K562 (cell line): ENCODE results near the gene SLC12A9. TPM values are rescaled to one million over a fixed set of nuclear protein-coding genes. Genes with fewer than 3 reads are reported as not detected.
A peak's percentile ranks its signal among the peaks of the same experiment; 100 is the strongest.

Experiments used
- BRD9 ChIP-seq: fragments of 450-650 bp; IDR thresholded peaks from 2 replicates; pipeline ENCODE4 v1.6.1; 2018; ENCODE audit warnings: low read depth; ENCODE audit not compliant: partially characterized antibody
- CREBBP ChIP-seq: IDR thresholded peaks from one replicate; pipeline ENCODE4 v1.6.1; 2012; ENCODE audit warnings: low read depth, mild to moderate bottlenecking, control low read depth, inconsistent platforms, low read length
- CSDE1 ChIP-seq, 2 experiments: fragments of 450-650 bp; IDR thresholded peaks; 2 replicates each; pipeline ENCODE4 v1.6.1; 2016; ENCODE audit warnings: mild to moderate bottlenecking in 1 of 2
- CXXC5 ChIP-seq: fragments of 250-450 bp; sonication (Bioruptor Pico); IDR thresholded peaks from 2 replicates; pipeline ENCODE4 v1.8.0; 2022; ENCODE audit warnings: inconsistent platforms, mild to moderate bottlenecking, moderate library complexity
- DNMT1 ChIP-seq: fragments of 450-650 bp; IDR thresholded peaks from 2 replicates; pipeline ENCODE4 v1.6.1; 2016; ENCODE audit warnings: antibody characterized with exemption, mild to moderate bottlenecking
- ELF2 ChIP-seq: fragments of 250-450 bp; sonication (Bioruptor Pico); IDR thresholded peaks from 2 replicates; pipeline ENCODE4 v1.5.0; 2021; ENCODE audit warnings: mild to moderate bottlenecking
- HDAC3 ChIP-seq: fragments of 450-650 bp; IDR thresholded peaks from 2 replicates; pipeline ENCODE4 v1.6.1; 2018; ENCODE audit warnings: borderline replicate concordance, mild to moderate bottlenecking, moderate library complexity; ENCODE audit not compliant: partially characterized antibody
- KLF10 ChIP-seq: fragments of 250-450 bp; sonication (Bioruptor Pico); IDR thresholded peaks from 2 replicates; pipeline ENCODE4 v1.6.1; 2021; ENCODE audit warnings: matching md5 sums
- KLF16 ChIP-seq: IDR thresholded peaks from 2 replicates; pipeline ENCODE4 v1.6.1; 2016; ENCODE audit warnings: antibody characterized with exemption
- NRF1 ChIP-seq, 2 experiments: fragments of 450-650 bp; IDR thresholded peaks in 1 of 2; conservative IDR thresholded peaks in 1 of 2; 2 replicates each; pipeline ENCODE4 v1.6.1; 2014; ENCODE audit warnings: mild to moderate bottlenecking in 2 of 2
- PCBP2 ChIP-seq: fragments of 200-400 bp; formaldehyde crosslinking; IDR thresholded peaks from 2 replicates; pipeline ENCODE4 v1.6.1; 2018; ENCODE audit warnings: low read length, low read depth, mild to moderate bottlenecking, moderate library complexity; ENCODE audit not compliant: poor library complexity, severe bottlenecking
- POU5F1 ChIP-seq: fragments of 150-350 bp; IDR thresholded peaks from 2 replicates; pipeline ENCODE4 v1.6.1; 2014; ENCODE audit warnings: borderline replicate concordance, low read length, low read depth, mild to moderate bottlenecking; ENCODE audit not compliant: partially characterized antibody
- SIRT6 ChIP-seq: IDR thresholded peaks from one replicate; pipeline ENCODE4 v1.6.1; 2012; ENCODE audit warnings: low read depth, mild to moderate bottlenecking, control low read depth, inconsistent platforms, low read length, moderate library complexity
- SMARCE1 ChIP-seq: fragments of 450-650 bp; IDR thresholded peaks from 2 replicates; pipeline ENCODE4 v1.7.1; 2016; ENCODE audit warnings: mild to moderate bottlenecking
- SNRNP70 ChIP-seq: fragments of 200-400 bp; formaldehyde crosslinking; optimal IDR thresholded peaks from 2 replicates; pipeline ENCODE3; 2017; ENCODE audit warnings: low read depth, low read length
- SRSF1 ChIP-seq: fragments of 200-400 bp; formaldehyde crosslinking; IDR thresholded peaks from 2 replicates; pipeline ENCODE4 v1.6.1; 2017; ENCODE audit warnings: mild to moderate bottlenecking, low read depth, low read length, moderate library complexity
- STAT5A ChIP-seq: IDR thresholded peaks from 2 replicates; pipeline ENCODE4 v1.6.1; 2012; ENCODE audit warnings: low read length, inconsistent platforms, borderline replicate concordance
- TAF15 ChIP-seq: fragments of 200-400 bp; formaldehyde crosslinking; IDR thresholded peaks from 2 replicates; pipeline ENCODE4 v1.6.1; 2017; ENCODE audit warnings: mild to moderate bottlenecking, low read depth, low read length, moderate library complexity
- TBL1XR1 ChIP-seq, 2 experiments: IDR thresholded peaks; 2 replicates each; pipeline ENCODE4 v1.6.1; 2012; ENCODE audit warnings: improper control_type of control experiment in 2 of 2, low read length in 2 of 2, mild to moderate bottlenecking in 1 of 2
- ZBTB1 ChIP-seq: sonication (generic); formaldehyde crosslinking; IDR thresholded peaks from 2 replicates; pipeline ENCODE4 v1.8.1; 2023; ENCODE audit warnings: missing genetic modification reagents, low read depth, mild to moderate bottlenecking, borderline replicate concordance
- ZNF316 ChIP-seq: fragments of 450-650 bp; IDR thresholded peaks from 2 replicates; pipeline ENCODE4 v1.6.1; 2016
- ZNF347 ChIP-seq: fragments of 450-650 bp; formaldehyde crosslinking; IDR thresholded peaks from 2 replicates; pipeline ENCODE4 v1.4.0; 2020; ENCODE audit warnings: low read depth, mild to moderate bottlenecking, moderate library complexity
- ZNF551 ChIP-seq: fragments of 250-450 bp; sonication (Bioruptor Pico); IDR thresholded peaks from 2 replicates; pipeline ENCODE4 v1.5.0; 2021; ENCODE audit warnings: mild to moderate bottlenecking, moderate library complexity
- polyA plus RNA-seq, 8 experiments: library from polyadenylated mRNA; depleted of rRNA in 4 of 8; stranded (reverse) in 5 of 8; unstranded in 3 of 8; fragments of >200 nt; fragmentation: Nextera tagmentation in 2 of 8; fragmentation: Illumina TruSeq in 1 of 8; extraction: Ambion mirVana in 2 of 8; extraction: Trizol in 1 of 8; gene quantifications; 2 replicates each; pipeline versions ENCODE4 v1.2.1 to v1.2.3, GENCODE V29; 2011 to 2014; ENCODE audit warnings: inconsistent platforms in 1 of 8, missing spikeins in 1 of 8
- total RNA-seq, 7 experiments: library from RNA; depleted of rRNA in 6 of 7; stranded (reverse); fragments of >200 nt in 6 of 7; fragmentation: Illumina TruSeq in 2 of 7; extraction: Trizol in 2 of 7; gene quantifications; 2 replicates each; pipeline versions ENCODE4 v1.2.1 to v1.2.3, GENCODE V29; 2011 to 2021; ENCODE audit warnings: low replicate concordance in 1 of 7
- TF ChIP-seq, protein P1 (sequence below): fragments of 250-450 bp; sonication (Bioruptor Pico); IDR thresholded peaks from 2 replicates; pipeline ENCODE4 v1.5.0; 2022; ENCODE audit warnings: mild to moderate bottlenecking
- TF ChIP-seq, protein P2 (sequence below): IDR thresholded peaks from 2 replicates; pipeline ENCODE4 v1.6.1; 2014; ENCODE audit warnings: antibody characterized with exemption
- TF ChIP-seq, protein P3 (sequence below): fragments of 250-450 bp; sonication (Bioruptor Pico); IDR thresholded peaks from 2 replicates; pipeline ENCODE4 v1.8.0; 2021; ENCODE audit warnings: moderate library complexity, mild to moderate bottlenecking, inconsistent platforms

The SLC12A9 gene
- total and polyA plus RNA-seq, 9 of the 15 experiments (the other 6 are each of a cell fraction or from before 2014, with no cell fraction given), result 0.06 to 20.2 (median 10.7) TPM

DNA sequence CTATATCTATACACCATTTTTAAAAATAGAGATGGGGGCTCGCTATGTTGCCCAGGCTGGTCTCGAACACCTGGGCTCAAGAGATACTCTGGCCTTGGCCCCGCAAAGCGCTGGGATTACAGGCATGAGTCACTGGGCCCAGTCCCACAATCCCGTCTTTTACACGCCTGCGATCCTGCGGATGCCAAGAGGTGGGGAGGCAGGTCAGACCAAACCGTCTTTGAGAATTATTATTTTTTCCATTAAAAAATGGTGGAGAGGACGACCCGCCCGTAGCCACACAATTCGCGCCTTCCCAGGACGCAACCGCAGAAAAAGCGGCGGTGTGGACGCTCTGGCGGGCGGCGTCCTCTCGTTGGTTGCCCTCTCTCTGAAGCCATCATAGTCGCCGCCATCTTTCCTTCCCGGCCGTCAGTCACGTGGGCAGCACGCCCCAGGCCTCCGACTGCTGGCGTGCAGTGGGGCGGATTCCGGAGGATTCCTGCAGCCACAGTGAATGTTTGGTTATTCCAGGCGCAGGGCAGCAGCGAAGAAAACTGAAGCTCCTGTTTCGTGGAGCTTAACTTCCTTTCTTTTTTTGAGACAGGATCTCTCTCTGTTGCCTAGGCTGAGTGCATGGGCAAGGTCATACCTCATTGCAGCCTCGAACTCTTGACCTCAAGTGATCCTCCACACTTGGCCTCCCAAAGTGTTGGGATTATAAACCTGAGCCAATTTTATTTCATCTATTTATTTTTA is 15.2 kb upstream of the SLC12A9 start (continued):
- TF ChIP-seq, protein P1, sequence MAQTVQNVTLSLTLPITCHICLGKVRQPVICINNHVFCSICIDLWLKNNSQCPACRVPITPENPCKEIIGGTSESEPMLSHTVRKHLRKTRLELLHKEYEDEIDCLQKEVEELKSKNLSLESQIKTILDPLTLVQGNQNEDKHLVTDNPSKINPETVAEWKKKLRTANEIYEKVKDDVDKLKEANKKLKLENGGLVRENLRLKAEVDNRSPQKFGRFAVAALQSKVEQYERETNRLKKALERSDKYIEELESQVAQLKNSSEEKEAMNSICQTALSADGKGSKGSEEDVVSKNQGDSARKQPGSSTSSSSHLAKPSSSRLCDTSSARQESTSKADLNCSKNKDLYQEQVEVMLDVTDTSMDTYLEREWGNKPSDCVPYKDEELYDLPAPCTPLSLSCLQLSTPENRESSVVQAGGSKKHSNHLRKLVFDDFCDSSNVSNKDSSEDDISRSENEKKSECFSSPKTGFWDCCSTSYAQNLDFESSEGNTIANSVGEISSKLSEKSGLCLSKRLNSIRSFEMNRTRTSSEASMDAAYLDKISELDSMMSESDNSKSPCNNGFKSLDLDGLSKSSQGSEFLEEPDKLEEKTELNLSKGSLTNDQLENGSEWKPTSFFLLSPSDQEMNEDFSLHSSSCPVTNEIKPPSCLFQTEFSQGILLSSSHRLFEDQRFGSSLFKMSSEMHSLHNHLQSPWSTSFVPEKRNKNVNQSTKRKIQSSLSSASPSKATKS (CRISPR knock-in tag), result no peak
- TF ChIP-seq BRD9 (peak; percentile 72), TBL1XR1 (IDR thresholded peaks at IDR 0.05; ENCODE audit: low read length in 2 of 2) (no peak), ZNF347 (no peak), CREBBP (no peak), NRF1 (conservative IDR thresholded peaks at IDR 0.05 in 1 of 2, IDR thresholded peaks at IDR 0.05 in 1 of 2) (peak; percentile 70 to 74), SMARCE1 (peak; percentile 61), SIRT6 (no peak), STAT5A (no peak; the same call in 1 of the 2 replicates), ELF2 (CRISPR knock-in tag) (no peak; the same call in 1 of the 2 replicates), KLF16 (no peak), KLF10 (no peak), TAF15 (no peak), ZNF551 (no peak), ZBTB1 (CRISPR knock-in tag) (peak; percentile 98), CXXC5 (peak; percentile 98), POU5F1 (peak; percentile 62), ZNF316 (no peak), DNMT1 (no peak), HDAC3 (peak; percentile 10), CSDE1 (IDR thresholded peaks at IDR 0.05) (no peak), SNRNP70 (no peak), PCBP2 (no peak), SRSF1 (no peak)
- TF ChIP-seq, protein P2, sequence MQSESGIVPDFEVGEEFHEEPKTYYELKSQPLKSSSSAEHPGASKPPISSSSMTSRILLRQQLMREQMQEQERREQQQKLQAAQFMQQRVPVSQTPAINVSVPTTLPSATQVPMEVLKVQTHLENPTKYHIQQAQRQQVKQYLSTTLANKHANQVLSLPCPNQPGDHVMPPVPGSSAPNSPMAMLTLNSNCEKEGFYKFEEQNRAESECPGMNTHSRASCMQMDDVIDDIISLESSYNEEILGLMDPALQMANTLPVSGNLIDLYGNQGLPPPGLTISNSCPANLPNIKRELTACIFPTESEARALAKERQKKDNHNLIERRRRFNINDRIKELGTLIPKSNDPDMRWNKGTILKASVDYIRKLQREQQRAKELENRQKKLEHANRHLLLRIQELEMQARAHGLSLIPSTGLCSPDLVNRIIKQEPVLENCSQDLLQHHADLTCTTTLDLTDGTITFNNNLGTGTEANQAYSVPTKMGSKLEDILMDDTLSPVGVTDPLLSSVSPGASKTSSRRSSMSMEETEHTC, result peak; percentile 74; the same call in 1 of the 2 replicates
- TF ChIP-seq, protein P3, sequence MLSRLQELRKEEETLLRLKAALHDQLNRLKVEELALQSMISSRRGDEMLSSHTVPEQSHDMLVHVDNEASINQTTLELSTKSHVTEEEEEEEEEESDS, result no peak
